Liver (tissue), 9 donors: ENCODE data around the gene USP35. TPM values are rescaled to one million over a fixed set of nuclear protein-coding genes. Genes with fewer than 3 reads are reported as not detected.

Source experiments
- DNase-seq: peaks from one replicate; pipeline ENCODE4 v3.0.0-alpha.2; 2017; ENCODE audit warnings: low spot score
- H3K27ac ChIP-seq, 2 donors: one replicate each; pipeline ENCODE4 v1.7.0; 2013; ENCODE audit warnings: inconsistent platforms in 2 of 2, low read length in 2 of 2, control low read depth in 1 of 2, low read depth in 1 of 2, mild to moderate bottlenecking in 1 of 2
- H3K27me3 ChIP-seq, 4 donors: one replicate each; pipeline versions ENCODE4 v1.6.1 to v1.7.0; 2013; ENCODE audit warnings: low read length in 3 of 4, inconsistent platforms in 1 of 4, mild to moderate bottlenecking in 1 of 4, moderate library complexity in 1 of 4; ENCODE audit not compliant: control insufficient read depth in 4 of 4, insufficient read depth in 4 of 4
- H3K36me3 ChIP-seq, 4 donors: one replicate each; pipeline versions ENCODE4 v1.6.1 to v1.7.0; 2013; ENCODE audit warnings: low read length in 3 of 4, mild to moderate bottlenecking in 3 of 4, low read depth in 1 of 4, moderate library complexity in 1 of 4; ENCODE audit not compliant: control insufficient read depth in 4 of 4, insufficient read depth in 3 of 4
- H3K4me1 ChIP-seq, 4 donors: one replicate each; pipeline versions ENCODE4 v1.6.1 to v1.7.0; 2013; ENCODE audit warnings: low read length in 3 of 4, mild to moderate bottlenecking in 3 of 4, moderate library complexity in 1 of 4; ENCODE audit not compliant: control insufficient read depth in 4 of 4, insufficient read depth in 4 of 4
- H3K4me3 ChIP-seq, 3 donors: one replicate each; pipeline versions ENCODE4 v1.6.1 to v1.7.0; 2013; ENCODE audit warnings: low read length in 3 of 3, control low read depth in 1 of 3, low read depth in 1 of 3, mild to moderate bottlenecking in 1 of 3
- H3K9ac ChIP-seq, 2 donors: one replicate each; pipeline ENCODE4 v1.7.0; 2013; ENCODE audit warnings: low read length in 2 of 2, mild to moderate bottlenecking in 2 of 2, moderate library complexity in 2 of 2, control low read depth in 1 of 2, low read depth in 1 of 2
- H3K9me3 ChIP-seq, 4 donors: one replicate each; pipeline versions ENCODE4 v1.6.1 to v1.7.0; 2013; ENCODE audit warnings: low read length in 3 of 4; ENCODE audit not compliant: control insufficient read depth in 4 of 4
- CTCF ChIP-seq: fragments of 150-350 bp; IDR thresholded peaks from 2 replicates; pipeline ENCODE4 v1.5.1; 2017; ENCODE audit warnings: improper control_type of control experiment, low read depth, low read length; ENCODE audit not compliant: missing input control
- EGR1 ChIP-seq, 2 donors: IDR thresholded peaks; 2 replicates each; pipeline ENCODE4 v1.6.1; 2016 to 2018; ENCODE audit warnings: antibody characterized with exemption in 2 of 2, low read depth in 2 of 2
- FOXA1 ChIP-seq: IDR thresholded peaks from 2 replicates; pipeline ENCODE4 v1.6.1; 2016; ENCODE audit warnings: antibody characterized with exemption
- FOXA2 ChIP-seq: IDR thresholded peaks from 2 replicates; pipeline ENCODE4 v1.6.1; 2016; ENCODE audit warnings: antibody characterized with exemption
- GABPA ChIP-seq, 2 donors: IDR thresholded peaks in 1 of 2; conservative IDR thresholded peaks in 1 of 2; 2 replicates each; pipeline ENCODE4 v1.6.1; 2016; ENCODE audit warnings: antibody characterized with exemption in 2 of 2, mild to moderate bottlenecking in 1 of 2, moderate library complexity in 1 of 2
- HNF4A ChIP-seq, 2 donors: conservative IDR thresholded peaks; 2 replicates each; pipeline ENCODE4 v1.6.1; 2016; ENCODE audit warnings: antibody characterized with exemption in 2 of 2, mild to moderate bottlenecking in 2 of 2
- JUND ChIP-seq, 2 donors: IDR thresholded peaks; 2 replicates each; pipeline ENCODE4 v1.6.1; 2016; ENCODE audit warnings: antibody characterized with exemption in 2 of 2
- NR2F2 ChIP-seq: IDR thresholded peaks from 2 replicates; pipeline ENCODE4 v1.6.1; 2016; ENCODE audit warnings: antibody characterized with exemption
- RAD21 ChIP-seq, 2 donors: IDR thresholded peaks; 2 replicates each; pipeline ENCODE4 v1.6.1; 2016; ENCODE audit warnings: antibody characterized with exemption in 2 of 2, mild to moderate bottlenecking in 2 of 2
- RXRA ChIP-seq, 2 donors: IDR thresholded peaks; 2 replicates each; pipeline ENCODE4 v1.6.1; 2017 to 2018; ENCODE audit warnings: antibody characterized with exemption in 2 of 2, mild to moderate bottlenecking in 1 of 2
- SP1 ChIP-seq: IDR thresholded peaks from 2 replicates; pipeline ENCODE4 v1.6.1; 2018; ENCODE audit warnings: antibody characterized with exemption, mild to moderate bottlenecking
- TAF1 ChIP-seq: conservative IDR thresholded peaks from 2 replicates; pipeline ENCODE4 v1.6.1; 2016; ENCODE audit warnings: antibody characterized with exemption, mild to moderate bottlenecking
- YY1 ChIP-seq: IDR thresholded peaks from 2 replicates; pipeline ENCODE4 v1.6.1; 2016; ENCODE audit warnings: antibody characterized with exemption, mild to moderate bottlenecking
- WGBS: extraction: QIAGEN DNeasy Blood & Tissue Kit; methylation state at CpG from one replicate; pipeline ENCODE4 v1.1.7; 2013; 5-methylcytosine and 5-hydroxymethylcytosine counted together
- polyA plus RNA-seq, 2 donors: library from polyadenylated mRNA; stranded (reverse) in 1 of 2; unstranded in 1 of 2; fragments of 200-250 nt in 1 of 2; fragments of >200 nt in 1 of 2; fragmentation: Nextera tagmentation in 1 of 2; extraction: Ambion mirVana in 1 of 2; gene quantifications; one replicate each; pipeline versions ENCODE4 v1.2.1 to v1.2.3, GENCODE V29; 2013 to 2015
- total RNA-seq, 2 donors: library from RNA; depleted of rRNA; stranded (reverse); fragments of >200 nt; gene quantifications; one replicate each; pipeline ENCODE4 v1.2.3, GENCODE V29; 2014
- TF ChIP-seq, protein P1 (sequence below): IDR thresholded peaks from 2 replicates; pipeline ENCODE4 v1.6.1; 2016; ENCODE audit warnings: antibody characterized with exemption, mild to moderate bottlenecking
- TF ChIP-seq, protein P2 (sequence below): IDR thresholded peaks from 2 replicates; pipeline ENCODE4 v1.6.1; 2016; ENCODE audit warnings: antibody characterized with exemption
- TF ChIP-seq, protein P3 (sequence below): IDR thresholded peaks from 2 replicates; pipeline ENCODE4 v1.6.1; 2016; ENCODE audit warnings: antibody characterized with exemption
- TF ChIP-seq, protein P4 (sequence below): IDR thresholded peaks from 2 replicates; pipeline ENCODE4 v1.6.1; 2016; ENCODE audit warnings: antibody characterized with exemption
- donor health status: healthy.
- donor health status: healthy.
- donor health status: healthy.
- donor health status: healthy.
- donor health status: healthy.

USP35 gene
- total and polyA plus RNA-seq, 4 donors = 2.3 to 11.0 (median 4.8) TPM

DNA sequence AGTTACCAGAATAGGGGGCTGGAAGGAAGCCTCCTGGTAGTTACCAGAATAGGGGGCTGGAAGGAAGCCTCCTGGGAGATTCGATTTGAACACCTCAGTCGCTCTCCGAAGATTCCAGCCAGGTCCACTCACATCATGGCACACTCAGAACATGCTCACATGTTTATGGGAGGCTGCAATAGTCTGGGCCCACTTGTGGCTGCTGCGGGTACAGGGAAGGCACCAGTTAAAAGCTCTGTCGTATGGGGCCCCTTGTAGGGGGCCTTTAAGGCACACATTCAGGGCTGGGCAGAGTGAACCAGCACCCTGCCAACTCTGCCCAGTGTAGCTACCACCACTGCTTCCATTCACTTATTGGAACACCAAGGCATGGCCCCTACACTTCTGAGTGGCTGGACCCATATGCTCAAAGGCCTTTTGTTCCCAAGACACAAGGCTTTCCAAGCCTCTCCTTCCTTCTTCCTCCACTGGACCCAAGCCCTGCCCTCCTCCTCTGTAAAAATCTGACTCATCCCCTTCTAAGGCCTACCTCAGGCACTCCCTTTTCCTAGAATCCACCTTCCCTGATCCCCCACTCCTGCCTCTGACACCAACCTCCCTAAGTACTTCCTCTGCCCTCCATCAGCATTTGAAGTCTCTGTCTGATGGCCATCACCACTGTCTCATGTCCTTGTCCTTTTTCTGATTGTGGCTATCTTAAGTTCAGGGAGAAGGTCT is 28.0 kb downstream of the USP35 start:
- 97% methylated on average over 5 of the region's 5 CpGs for WGBS
- Histone ChIP-seq H3K9ac (no peak overlapping the region), H3K9me3 (no peaks in the 10 kb centered on the region), H3K36me3 (peaks cover 1 to 43% (median 11%) of the 10 kb centered on the region in 4 donors), H3K27me3 (no peaks in the 10 kb centered on the region), H3K27ac (no peak overlapping the region), H3K4me3 (no peak overlapping the region), H3K4me1 (no peaks in the 10 kb centered on the region)
- TF ChIP-seq, protein P1, sequence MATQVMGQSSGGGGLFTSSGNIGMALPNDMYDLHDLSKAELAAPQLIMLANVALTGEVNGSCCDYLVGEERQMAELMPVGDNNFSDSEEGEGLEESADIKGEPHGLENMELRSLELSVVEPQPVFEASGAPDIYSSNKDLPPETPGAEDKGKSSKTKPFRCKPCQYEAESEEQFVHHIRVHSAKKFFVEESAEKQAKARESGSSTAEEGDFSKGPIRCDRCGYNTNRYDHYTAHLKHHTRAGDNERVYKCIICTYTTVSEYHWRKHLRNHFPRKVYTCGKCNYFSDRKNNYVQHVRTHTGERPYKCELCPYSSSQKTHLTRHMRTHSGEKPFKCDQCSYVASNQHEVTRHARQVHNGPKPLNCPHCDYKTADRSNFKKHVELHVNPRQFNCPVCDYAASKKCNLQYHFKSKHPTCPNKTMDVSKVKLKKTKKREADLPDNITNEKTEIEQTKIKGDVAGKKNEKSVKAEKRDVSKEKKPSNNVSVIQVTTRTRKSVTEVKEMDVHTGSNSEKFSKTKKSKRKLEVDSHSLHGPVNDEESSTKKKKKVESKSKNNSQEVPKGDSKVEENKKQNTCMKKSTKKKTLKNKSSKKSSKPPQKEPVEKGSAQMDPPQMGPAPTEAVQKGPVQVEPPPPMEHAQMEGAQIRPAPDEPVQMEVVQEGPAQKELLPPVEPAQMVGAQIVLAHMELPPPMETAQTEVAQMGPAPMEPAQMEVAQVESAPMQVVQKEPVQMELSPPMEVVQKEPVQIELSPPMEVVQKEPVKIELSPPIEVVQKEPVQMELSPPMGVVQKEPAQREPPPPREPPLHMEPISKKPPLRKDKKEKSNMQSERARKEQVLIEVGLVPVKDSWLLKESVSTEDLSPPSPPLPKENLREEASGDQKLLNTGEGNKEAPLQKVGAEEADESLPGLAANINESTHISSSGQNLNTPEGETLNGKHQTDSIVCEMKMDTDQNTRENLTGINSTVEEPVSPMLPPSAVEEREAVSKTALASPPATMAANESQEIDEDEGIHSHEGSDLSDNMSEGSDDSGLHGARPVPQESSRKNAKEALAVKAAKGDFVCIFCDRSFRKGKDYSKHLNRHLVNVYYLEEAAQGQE = no peak
- TF ChIP-seq EGR1 (IDR thresholded peaks at IDR 0.05; ENCODE audit: low read depth in 2 of 2) (no peak), HNF4A (conservative IDR thresholded peaks at IDR 0.05) (no peak), RXRA (IDR thresholded peaks at IDR 0.05) (no peak), TAF1 (no peak), FOXA2 (no peak)
- TF ChIP-seq, protein P2, sequence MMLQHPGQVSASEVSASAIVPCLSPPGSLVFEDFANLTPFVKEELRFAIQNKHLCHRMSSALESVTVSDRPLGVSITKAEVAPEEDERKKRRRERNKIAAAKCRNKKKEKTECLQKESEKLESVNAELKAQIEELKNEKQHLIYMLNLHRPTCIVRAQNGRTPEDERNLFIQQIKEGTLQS = no peak
- TF ChIP-seq, protein P3, sequence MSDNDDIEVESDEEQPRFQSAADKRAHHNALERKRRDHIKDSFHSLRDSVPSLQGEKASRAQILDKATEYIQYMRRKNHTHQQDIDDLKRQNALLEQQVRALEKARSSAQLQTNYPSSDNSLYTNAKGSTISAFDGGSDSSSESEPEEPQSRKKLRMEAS = no peak
- no peak for DNase-seq

DNA sequence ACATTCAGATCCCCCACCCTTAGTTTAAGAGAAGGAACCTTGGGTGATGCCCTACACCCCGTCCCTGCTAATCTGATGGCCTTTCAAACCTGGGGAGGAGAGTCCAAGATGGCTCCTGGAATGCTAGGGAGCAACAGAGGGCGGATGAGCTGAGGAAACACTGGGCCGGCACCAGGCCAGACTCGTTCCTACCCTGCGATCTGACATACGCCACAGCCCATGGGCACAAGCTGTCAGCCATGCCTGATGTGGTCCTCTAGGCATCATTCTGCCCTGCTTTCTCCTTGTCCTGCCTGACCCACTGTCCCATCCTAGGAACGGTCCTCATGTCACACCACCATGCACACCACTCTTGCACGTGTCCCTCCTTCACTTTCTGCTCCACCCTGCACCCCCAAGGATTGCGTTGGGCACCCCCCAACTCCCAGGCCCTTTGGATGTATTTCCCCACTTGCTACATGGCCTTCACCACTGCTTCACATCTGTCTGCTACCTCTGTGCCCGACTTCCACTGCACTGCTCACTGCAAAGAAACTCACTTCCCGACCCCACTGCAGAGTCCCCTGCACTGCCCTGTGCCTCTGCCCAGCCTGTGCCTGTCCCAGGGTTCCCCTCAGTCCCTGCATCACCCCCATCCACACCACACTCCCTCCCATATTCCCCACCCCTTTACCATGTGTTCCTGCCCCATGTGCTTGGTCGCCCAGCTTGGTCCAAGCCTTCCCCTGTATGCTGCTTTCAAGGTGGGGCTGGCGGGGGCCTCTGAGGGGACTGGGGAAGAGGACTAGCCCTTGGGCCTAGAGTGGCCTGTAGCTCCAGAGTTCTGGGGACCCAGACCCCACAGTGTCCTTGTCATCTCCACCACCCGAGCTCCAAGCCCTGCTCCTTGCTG is 29.2 kb downstream of the USP35 start:
- Histone ChIP-seq H3K9ac (no peak overlapping the region), H3K27ac (no peak overlapping the region), H3K4me3 (no peak overlapping the region), H3K4me1 (no peaks in the 10 kb centered on the region), H3K36me3 (peaks cover 1 to 43% (median 10%) of the 10 kb centered on the region in 4 donors), H3K27me3 (no peaks in the 10 kb centered on the region), H3K9me3 (no peaks in the 10 kb centered on the region)
- 97% methylated on average over 14 of the region's 14 CpGs for WGBS
- DNase-seq = no peak
- TF ChIP-seq, protein P4, sequence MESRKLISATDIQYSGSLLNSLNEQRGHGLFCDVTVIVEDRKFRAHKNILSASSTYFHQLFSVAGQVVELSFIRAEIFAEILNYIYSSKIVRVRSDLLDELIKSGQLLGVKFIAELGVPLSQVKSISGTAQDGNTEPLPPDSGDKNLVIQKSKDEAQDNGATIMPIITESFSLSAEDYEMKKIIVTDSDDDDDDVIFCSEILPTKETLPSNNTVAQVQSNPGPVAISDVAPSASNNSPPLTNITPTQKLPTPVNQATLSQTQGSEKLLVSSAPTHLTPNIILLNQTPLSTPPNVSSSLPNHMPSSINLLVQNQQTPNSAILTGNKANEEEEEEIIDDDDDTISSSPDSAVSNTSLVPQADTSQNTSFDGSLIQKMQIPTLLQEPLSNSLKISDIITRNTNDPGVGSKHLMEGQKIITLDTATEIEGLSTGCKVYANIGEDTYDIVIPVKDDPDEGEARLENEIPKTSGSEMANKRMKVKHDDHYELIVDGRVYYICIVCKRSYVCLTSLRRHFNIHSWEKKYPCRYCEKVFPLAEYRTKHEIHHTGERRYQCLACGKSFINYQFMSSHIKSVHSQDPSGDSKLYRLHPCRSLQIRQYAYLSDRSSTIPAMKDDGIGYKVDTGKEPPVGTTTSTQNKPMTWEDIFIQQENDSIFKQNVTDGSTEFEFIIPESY = no peak
- TF ChIP-seq YY1 = no peak
- no peak for TF ChIP-seq CTCF
- TF ChIP-seq RXRA (IDR thresholded peaks at IDR 0.05) = no peak
- TF ChIP-seq, protein P3 = no peak
- no peak for TF ChIP-seq SP1
- TF ChIP-seq RAD21 (IDR thresholded peaks at IDR 0.05) = no peak
- TF ChIP-seq, protein P2 = no peak
- no peak for TF ChIP-seq JUND (IDR thresholded peaks at IDR 0.05)
- TF ChIP-seq NR2F2 = no peak
- TF ChIP-seq GABPA (IDR thresholded peaks at IDR 0.05 in 1 of 2, conservative IDR thresholded peaks at IDR 0.05 in 1 of 2) = no peak
- no peak for TF ChIP-seq FOXA1
- no peak for TF ChIP-seq EGR1 (IDR thresholded peaks at IDR 0.05; ENCODE audit: low read depth in 2 of 2)
- TF ChIP-seq HNF4A (conservative IDR thresholded peaks at IDR 0.05) = no peak
- TF ChIP-seq TAF1 = no peak
